HCT116 (cell line): ENCODE data around the gene NACAD. TPM values are rescaled to one million over a fixed set of nuclear protein-coding genes. Genes with fewer than 3 reads are reported as not detected.

Source experiments
- ATAC-seq: fragments of 200-7000 bp; cut with Tn5 transposase; 2 replicates; pipeline ENCODE4 v1.9.1; 2020; ENCODE audit warnings: mild to moderate bottlenecking, moderate library complexity
- BruUV-seq: library from RNA; stranded (reverse); fragments of 400-500 nt; replicated peaks from 2 replicates; lab custom pipeline; 2021; lab: Mats Ljungman, UMichigan
- CTCF ChIA-PET: fragments of 300-600 bp; sonication (Branson Sonifier 250); formaldehyde crosslinking; loops from one replicate; lab custom pipeline; 2021; ENCODE audit warnings: antibody characterized with exemption; lab: Charles Lee
- POLR2A ChIA-PET: fragments of 300-600, 350-600 bp; sonication (Branson Sonifier 250); formaldehyde crosslinking; loops from one replicate; lab custom pipeline; 2021; ENCODE audit warnings: antibody characterized with exemption; lab: Charles Lee
- RAD21 ChIA-PET, 2 experiments: fragments of 300-600 bp; sonication (Branson Sonifier 250); formaldehyde crosslinking; loops; one replicate each; lab custom pipeline; 2023; ENCODE audit warnings: low total read pairs in 2 of 2; ENCODE audit not compliant: uncharacterized antibody in 2 of 2, unreplicated experiment in 2 of 2, low non-redundant PET in 1 of 2; lab: Charles Lee
- DNase-seq: peaks from one replicate; pipeline ENCODE4 v3.0.0-alpha.2; 2010; ENCODE audit warnings: low read depth, low spot score
- H2AFZ ChIP-seq: fragments of 200-600 bp; shearing (Covaris generic), sonication (generic); 2 replicates; pipeline ENCODE4 v1.6.1; 2017; ENCODE audit warnings: low read depth, mixed run types, mixed read lengths, antibody characterized with exemption, low read length; ENCODE audit not compliant: poor library complexity, severe bottlenecking
- H3K27ac ChIP-seq: 2 replicates; pipeline ENCODE4 v1.5.1; 2012; ENCODE audit warnings: low read depth, low read length
- H3K27me3 ChIP-seq: fragments of 200-600 bp; sonication (generic); 2 replicates; pipeline ENCODE4 v1.6.1; 2016; ENCODE audit warnings: mixed run types, low read length, mixed read lengths; ENCODE audit not compliant: insufficient read depth
- H3K36me3 ChIP-seq, 2 experiments: fragments of 200-500 bp in 1 of 2; fragments of 200-600 bp in 1 of 2; sonication (Bioruptor generic) in 1 of 2; sonication (generic) in 1 of 2; 2 replicates each; pipeline versions ENCODE4 v1.5.1 to v1.6.1; 2014 to 2016; ENCODE audit warnings: low read length in 2 of 2, inconsistent platforms in 1 of 2, mixed read lengths in 1 of 2, mixed run types in 1 of 2; ENCODE audit not compliant: insufficient read depth in 2 of 2, control insufficient read depth in 1 of 2
- H3K4me1 ChIP-seq, 2 experiments: fragments of 200-600 bp in 1 of 2; sonication (generic) in 1 of 2; 2 replicates each; pipeline versions ENCODE4 v1.5.1 to v1.6.1; 2012 to 2017; ENCODE audit warnings: low read length in 2 of 2, inconsistent platforms in 1 of 2, mild to moderate bottlenecking in 1 of 2, mixed read lengths in 1 of 2, mixed run types in 1 of 2, moderate library complexity in 1 of 2; ENCODE audit not compliant: insufficient read depth in 2 of 2, control insufficient read depth in 1 of 2
- H3K4me2 ChIP-seq: fragments of 200-600 bp; sonication (generic); 2 replicates; pipeline ENCODE4 v1.6.1; 2017; ENCODE audit warnings: mixed run types, low read length, mixed read lengths
- H3K4me3 ChIP-seq, 2 experiments: fragments of 200-600 bp in 1 of 2; sonication (generic) in 1 of 2; replicated peaks in 1 of 2; 2 replicates each; pipeline ENCODE4 v1.5.1; 2011 to 2016; ENCODE audit warnings: low read length in 2 of 2, control low read depth in 1 of 2, low read depth in 1 of 2, mild to moderate bottlenecking in 1 of 2, mixed read lengths in 1 of 2, mixed run types in 1 of 2
- H3K79me2 ChIP-seq: fragments of 200-600 bp; sonication (generic); 2 replicates; pipeline ENCODE4 v1.6.1; 2017; ENCODE audit warnings: mild to moderate bottlenecking, mixed run types, low read length, moderate library complexity, mixed read lengths; ENCODE audit not compliant: insufficient read depth
- H3K9ac ChIP-seq: fragments of 200-600 bp; sonication (generic); 2 replicates; pipeline ENCODE4 v1.6.1; 2016; ENCODE audit warnings: low read length, mixed read lengths
- H3K9me2 ChIP-seq: fragments of 200-600 bp; sonication (generic), shearing (Covaris generic); 2 replicates; pipeline ENCODE4 v1.6.1; 2017; ENCODE audit warnings: mixed run types, mild to moderate bottlenecking, moderate library complexity; ENCODE audit not compliant: insufficient read depth
- H3K9me3 ChIP-seq, 2 experiments: fragments of 200-500 bp in 1 of 2; fragments of 200-600 bp in 1 of 2; sonication (Bioruptor generic) in 1 of 2; sonication (generic) in 1 of 2; 2 replicates each; pipeline ENCODE4 v1.6.1; 2014 to 2017; ENCODE audit warnings: low read length in 2 of 2, mixed read lengths in 2 of 2, inconsistent platforms in 1 of 2, low read depth in 1 of 2, mild to moderate bottlenecking in 1 of 2, mixed run types in 1 of 2, moderate library complexity in 1 of 2; ENCODE audit not compliant: control insufficient read depth in 1 of 2, insufficient read depth in 1 of 2
- H4K20me1 ChIP-seq: fragments of 200-600 bp; sonication (generic), shearing (Covaris generic); 2 replicates; pipeline ENCODE4 v1.6.1; 2017; ENCODE audit warnings: mixed run types, mild to moderate bottlenecking, moderate library complexity; ENCODE audit not compliant: insufficient read depth
- CBX3 ChIP-seq: IDR thresholded peaks from 2 replicates; pipeline ENCODE4 v1.6.1; 2012; ENCODE audit warnings: low read depth
- CEBPB ChIP-seq: IDR thresholded peaks from 2 replicates; pipeline ENCODE4 v1.6.1; 2012; ENCODE audit warnings: low read depth
- EGR1 ChIP-seq: IDR thresholded peaks from 2 replicates; pipeline ENCODE4 v1.6.1; 2012; ENCODE audit warnings: low read depth
- ELF1 ChIP-seq: IDR thresholded peaks from 2 replicates; pipeline ENCODE4 v1.6.1; 2012; ENCODE audit warnings: low read depth, borderline replicate concordance
- EZH2 ChIP-seq: fragments of 200-600 bp; sonication (generic); IDR thresholded peaks from 2 replicates; pipeline ENCODE4 v1.6.1; 2017; ENCODE audit warnings: antibody characterized with exemption, mixed run types
- EZH2phosphoT487 ChIP-seq: fragments of 200-600 bp; IDR thresholded peaks from 2 replicates; pipeline ENCODE4 v1.6.1; 2018; ENCODE audit warnings: antibody characterized with exemption, borderline replicate concordance
- FOSL1 ChIP-seq: IDR thresholded peaks from 2 replicates; pipeline ENCODE4 v1.6.1; 2012; ENCODE audit warnings: low read depth
- JUND ChIP-seq: IDR thresholded peaks from 2 replicates; pipeline ENCODE4 v1.6.1; 2012
- POLR2A ChIP-seq: IDR thresholded peaks from 2 replicates; pipeline ENCODE4 v1.7.0; 2011; ENCODE audit warnings: borderline replicate concordance; ENCODE audit not compliant: insufficient read depth, insufficient read length; ENCODE audit errors: extremely low read depth
- RAD21 ChIP-seq: IDR thresholded peaks from 2 replicates; pipeline ENCODE4 v1.6.1; 2012; ENCODE audit warnings: low read depth, mild to moderate bottlenecking
- REST ChIP-seq: IDR thresholded peaks from 2 replicates; pipeline ENCODE4 v1.6.1; 2012; ENCODE audit warnings: low read depth
- SIN3A ChIP-seq: IDR thresholded peaks from 2 replicates; pipeline ENCODE4 v1.6.1; 2012; ENCODE audit warnings: low read depth
- SP1 ChIP-seq: IDR thresholded peaks from 2 replicates; pipeline ENCODE4 v1.6.1; 2012; ENCODE audit warnings: low read depth
- TCF7L2 ChIP-seq: IDR thresholded peaks from 2 replicates; pipeline ENCODE4 v1.7.0; 2011; ENCODE audit warnings: borderline replicate concordance, inconsistent platforms; ENCODE audit not compliant: insufficient read depth, insufficient read length; ENCODE audit errors: extremely low read depth
- ZBTB33 ChIP-seq: IDR thresholded peaks from 2 replicates; pipeline ENCODE4 v1.6.1; 2011; ENCODE audit warnings: mild to moderate bottlenecking, low read length, moderate library complexity; ENCODE audit not compliant: insufficient replicate concordance; ENCODE audit errors: extremely low read depth
- ZNF274 ChIP-seq: fragments of 200-500 bp; sonication (Bioruptor generic); IDR thresholded peaks from 2 replicates; pipeline ENCODE4 v1.6.1; 2014; ENCODE audit warnings: mild to moderate bottlenecking, low read depth, low read length, inconsistent platforms
- intact Hi-C: fragments of 100-400 bp; cut with micrococcal nuclease; formaldehyde crosslinking; loops from 2 replicates; pipeline ENCODE4 v1.10.0; 2022
- total RNA-seq: library from RNA; stranded (reverse); gene quantifications from one replicate; pipeline ENCODE4 v1.2.1, GENCODE V29; 2021; ENCODE audit not compliant: unreplicated experiment
- TF ChIP-seq, protein P1 (sequence below): IDR thresholded peaks from 2 replicates; pipeline ENCODE4 v1.6.1; 2012

The NACAD gene
- total RNA-seq, 1 experiment from 2014 or later = 0.05 TPM

DNA sequence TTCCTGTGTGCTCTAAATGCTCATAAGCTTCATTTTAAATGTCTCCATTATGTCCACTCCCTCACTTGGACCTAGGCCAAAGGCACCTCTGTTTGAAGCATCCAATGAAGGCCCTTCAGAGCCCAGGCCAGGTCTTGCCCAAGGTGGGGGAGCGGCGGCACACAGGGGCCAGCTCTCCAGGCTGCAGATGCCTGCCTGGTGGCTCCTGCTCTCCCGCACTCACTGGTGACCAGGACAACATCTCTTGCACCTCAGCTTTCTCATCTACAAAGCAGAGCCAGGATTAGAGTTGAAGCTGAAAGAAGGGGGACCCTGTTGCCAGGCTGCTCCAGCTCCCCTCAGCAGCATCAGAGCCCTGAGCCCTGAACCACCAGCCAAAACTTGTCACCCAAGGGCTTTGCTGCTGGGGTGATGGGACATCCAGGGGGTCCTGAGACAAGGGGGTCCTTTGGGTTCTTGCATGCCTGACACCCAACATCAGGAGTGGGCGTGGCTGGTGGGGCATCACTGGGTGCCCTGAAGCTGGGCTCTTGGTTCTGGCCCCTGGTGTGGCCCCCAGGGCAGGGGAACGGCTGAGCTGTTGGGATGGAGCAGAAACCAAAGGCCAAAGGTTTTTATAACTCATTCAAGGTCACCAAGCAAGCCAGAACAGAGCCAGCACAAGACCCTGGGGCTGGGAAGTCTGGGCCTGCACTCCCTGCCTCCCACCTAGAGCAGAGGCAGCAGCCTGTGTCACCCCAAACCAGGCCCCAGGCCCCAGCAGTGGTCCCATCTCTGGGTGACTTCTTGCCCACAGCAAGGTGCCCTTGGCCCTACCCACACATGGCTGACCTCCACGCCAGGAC, 1.2 kb downstream of the NACAD start:
- no peak for DNase-seq
- CTCF ChIA-PET = no interaction called here

More for the DNA sequence above, 1.2 kb downstream of the NACAD start:
- Histone ChIP-seq H3K4me3 (no peak overlapping the region), H3K4me2 (no peak overlapping the region), H3K36me3 (no peaks in the 10 kb centered on the region), H3K9me2 (no peaks in the 10 kb centered on the region), H3K9me3 (no peaks in the 10 kb centered on the region), H3K9ac (no peak overlapping the region), H3K4me1 (peaks cover 7 to 13% of the 10 kb centered on the region in 2 experiments)
- intact Hi-C loops = no loop called here
- TF ChIP-seq EZH2 = no peak
- TF ChIP-seq RAD21 = no peak
- TF ChIP-seq ZNF274 = no peak
- no peak for TF ChIP-seq EGR1
- TF ChIP-seq EZH2phosphoT487 = no peak
- TF ChIP-seq SIN3A = no peak
- TF ChIP-seq JUND = no peak
- TF ChIP-seq CEBPB = no peak
- TF ChIP-seq REST = no peak
- no peak for TF ChIP-seq ZBTB33
- no peak for TF ChIP-seq FOSL1
- TF ChIP-seq CBX3 = no peak
- TF ChIP-seq TCF7L2 = no peak
- no peak for TF ChIP-seq POLR2A
- TF ChIP-seq, protein P1, sequence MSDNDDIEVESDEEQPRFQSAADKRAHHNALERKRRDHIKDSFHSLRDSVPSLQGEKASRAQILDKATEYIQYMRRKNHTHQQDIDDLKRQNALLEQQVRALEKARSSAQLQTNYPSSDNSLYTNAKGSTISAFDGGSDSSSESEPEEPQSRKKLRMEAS = no peak
- no peak for TF ChIP-seq SP1
- TF ChIP-seq ELF1 = no peak
- TF ChIP-seq, all 23 proteins: peak for 0
- ChIA-PET RAD21 (no interaction called here), POLR2A (no interaction called here)
- no peaks in the 10 kb centered on the region for H3K79me2 ChIP-seq
- BruUV-seq = no TSS peak
- no peaks in the 10 kb centered on the region for H3K27me3 ChIP-seq
- H4K20me1 ChIP-seq = no peaks in the 10 kb centered on the region
- no peak for ATAC-seq
- no peak overlapping the region for H2AFZ ChIP-seq
- H3K27ac ChIP-seq = no peak overlapping the region
